ENCODE data around the gene ZC3H10.

The ZC3H10 gene

GRCh38 chr12:56086608-56087007 lies 31.5 kb upstream of the ZC3H10 start:
- H3K36me3 ChIP-seq (ENCODE audit: low read length) = no peaks in the 10 kb centered on the region

DNA sequence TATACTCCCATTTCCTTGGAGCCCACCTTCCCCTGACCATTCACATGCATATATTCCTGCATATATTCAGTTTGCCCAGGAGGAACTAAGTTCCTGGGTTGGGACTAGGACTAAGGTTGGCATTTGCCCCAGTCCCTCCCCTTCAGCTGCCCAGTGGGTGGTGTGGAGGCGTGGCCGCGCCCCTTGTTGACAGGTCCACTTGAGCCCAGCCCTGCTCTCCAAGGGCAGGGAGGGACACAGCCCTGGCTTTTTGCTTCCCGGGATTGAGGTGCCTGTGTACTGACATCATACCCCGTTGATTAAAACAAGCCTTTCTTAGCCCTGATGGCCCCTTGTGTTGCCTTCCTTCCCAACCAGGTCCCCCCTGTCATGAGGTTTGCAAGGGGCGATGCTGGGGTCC lies 30.8 kb upstream of the ZC3H10 start:
- no peaks in the 10 kb centered on the region for H4K20me1 ChIP-seq (ENCODE audit: low read depth, low read length)
- no peak overlapping the region for H3K4me2 ChIP-seq (ENCODE audit: low read depth, low read length, poor library complexity, severe bottlenecking)
- TF ChIP-seq EZH2phosphoT487 (conservative IDR thresholded peaks at IDR 0.05; ENCODE audit: low read length) = no peak
- TF ChIP-seq, protein P1, sequence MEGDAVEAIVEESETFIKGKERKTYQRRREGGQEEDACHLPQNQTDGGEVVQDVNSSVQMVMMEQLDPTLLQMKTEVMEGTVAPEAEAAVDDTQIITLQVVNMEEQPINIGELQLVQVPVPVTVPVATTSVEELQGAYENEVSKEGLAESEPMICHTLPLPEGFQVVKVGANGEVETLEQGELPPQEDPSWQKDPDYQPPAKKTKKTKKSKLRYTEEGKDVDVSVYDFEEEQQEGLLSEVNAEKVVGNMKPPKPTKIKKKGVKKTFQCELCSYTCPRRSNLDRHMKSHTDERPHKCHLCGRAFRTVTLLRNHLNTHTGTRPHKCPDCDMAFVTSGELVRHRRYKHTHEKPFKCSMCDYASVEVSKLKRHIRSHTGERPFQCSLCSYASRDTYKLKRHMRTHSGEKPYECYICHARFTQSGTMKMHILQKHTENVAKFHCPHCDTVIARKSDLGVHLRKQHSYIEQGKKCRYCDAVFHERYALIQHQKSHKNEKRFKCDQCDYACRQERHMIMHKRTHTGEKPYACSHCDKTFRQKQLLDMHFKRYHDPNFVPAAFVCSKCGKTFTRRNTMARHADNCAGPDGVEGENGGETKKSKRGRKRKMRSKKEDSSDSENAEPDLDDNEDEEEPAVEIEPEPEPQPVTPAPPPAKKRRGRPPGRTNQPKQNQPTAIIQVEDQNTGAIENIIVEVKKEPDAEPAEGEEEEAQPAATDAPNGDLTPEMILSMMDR (IDR thresholded peaks at IDR 0.05; ENCODE audit: insufficient read depth, low read length, poor library complexity, severe bottlenecking) = no peak
- no peaks in the 10 kb centered on the region for H3K27me3 ChIP-seq (ENCODE audit: low read length)
- H2AFZ ChIP-seq (ENCODE audit: low read depth, low read length, severe bottlenecking) = no peak overlapping the region
- no peaks in the 10 kb centered on the region for H3K79me2 ChIP-seq (ENCODE audit: insufficient read depth, low read length)
- H3K4me3 ChIP-seq (ENCODE audit: insufficient read depth, low read length, poor library complexity, severe bottlenecking) = no peak overlapping the region
- H3K36me3 ChIP-seq (ENCODE audit: low read length) = no peaks in the 10 kb centered on the region
- no peaks in the 10 kb centered on the region for H3K9me3 ChIP-seq (ENCODE audit: insufficient read depth, low read length)
- no peaks in the 10 kb centered on the region for H3K9me2 ChIP-seq (replicated peaks; ENCODE audit: insufficient read depth, low read length)
- H3K27ac ChIP-seq (ENCODE audit: low read depth, low read length) = no peak overlapping the region
- H3F3A ChIP-seq (ENCODE audit: insufficient read depth) = 0 out of 2 replicates have a peak, but pooled peaks cover 2% of the 10 kb centered on the region
- H3K9ac ChIP-seq (ENCODE audit: low read length) = no peak overlapping the region

More at GRCh38 chr12:56086608-56087007, 31.5 kb upstream of the ZC3H10 start:
- no peaks in the 10 kb centered on the region for H3K79me2 ChIP-seq (ENCODE audit: insufficient read depth, low read length)
- TF ChIP-seq, protein P1 (IDR thresholded peaks at IDR 0.05; ENCODE audit: insufficient read depth, low read length, poor library complexity, severe bottlenecking) = no peak
- no peak for TF ChIP-seq EZH2phosphoT487 (conservative IDR thresholded peaks at IDR 0.05; ENCODE audit: low read length)
- H3K27ac ChIP-seq (ENCODE audit: low read depth, low read length) = no peak overlapping the region
- no peaks in the 10 kb centered on the region for H3K9me2 ChIP-seq (replicated peaks; ENCODE audit: insufficient read depth, low read length)
- 0 out of 2 replicates have a peak, but pooled peaks cover 2% of the 10 kb centered on the region for H3F3A ChIP-seq (ENCODE audit: insufficient read depth)
- no peak overlapping the region for H3K9ac ChIP-seq (ENCODE audit: low read length)
- H4K20me1 ChIP-seq (ENCODE audit: low read depth, low read length) = no peaks in the 10 kb centered on the region
- no peak overlapping the region for H2AFZ ChIP-seq (ENCODE audit: low read depth, low read length, severe bottlenecking)
- no peaks in the 10 kb centered on the region for H3K27me3 ChIP-seq (ENCODE audit: low read length)
- H3K4me2 ChIP-seq (ENCODE audit: low read depth, low read length, poor library complexity, severe bottlenecking) = no peak overlapping the region
- no peak overlapping the region for H3K4me3 ChIP-seq (ENCODE audit: insufficient read depth, low read length, poor library complexity, severe bottlenecking)
- H3K9me3 ChIP-seq (ENCODE audit: insufficient read depth, low read length) = no peaks in the 10 kb centered on the region

GRCh38 chr12:56097738-56098137 lies 20.3 kb upstream of the ZC3H10 start:
- Histone ChIP-seq H3K27me3 (ENCODE audit: low read length) (no peaks in the 10 kb centered on the region), H3K36me3 (ENCODE audit: low read length) (no peaks in the 10 kb centered on the region), H3K9ac (ENCODE audit: low read length) (no peak overlapping the region), H3K79me2 (ENCODE audit: insufficient read depth, low read length) (no peaks in the 10 kb centered on the region), H2AFZ (ENCODE audit: low read depth, low read length, severe bottlenecking) (no peak overlapping the region), H3K9me3 (ENCODE audit: insufficient read depth, low read length) (no peaks in the 10 kb centered on the region), H3K27ac (ENCODE audit: low read depth, low read length) (no peak overlapping the region), H3K9me2 (replicated peaks; ENCODE audit: insufficient read depth, low read length) (no peaks in the 10 kb centered on the region), H4K20me1 (ENCODE audit: low read depth, low read length) (no peaks in the 10 kb centered on the region), H3K4me3 (ENCODE audit: insufficient read depth, low read length, poor library complexity, severe bottlenecking) (no peak overlapping the region), H3F3A (ENCODE audit: insufficient read depth) (no peaks in the 10 kb centered on the region), H3K4me2 (ENCODE audit: low read depth, low read length, poor library complexity, severe bottlenecking) (no peak overlapping the region)
- TF ChIP-seq EZH2phosphoT487 (conservative IDR thresholded peaks at IDR 0.05; ENCODE audit: low read length) = no peak
- TF ChIP-seq, protein P1 (IDR thresholded peaks at IDR 0.05; ENCODE audit: insufficient read depth, low read length, poor library complexity, severe bottlenecking) = no peak
